HL-60 (cell line): ENCODE measurements around the gene CD207.
"Not testable (repeated sequence)": the region's sequence is repeated elsewhere in the genome, so short reads cannot be mapped to it uniquely, and the experiment has no call there.

Experiments used
- DNase-seq, 2 experiments: peaks; one replicate each; pipeline ENCODE4 v3.0.0-alpha.2; 2010 to 2020; ENCODE audit warnings: low read depth in 1 of 2, low spot score in 1 of 2
- H3K27ac ChIP-seq: fragments of 250-450 bp; sonication (Bioruptor Pico); replicated peaks from 2 replicates; pipeline ENCODE4 v1.5.1; 2020; ENCODE audit warnings: mild to moderate bottlenecking, moderate library complexity
- H3K27me3 ChIP-seq: fragments of 250-450 bp; sonication (Bioruptor Pico); 2 replicates; pipeline ENCODE4 v1.5.1; 2021; ENCODE audit warnings: mild to moderate bottlenecking, moderate library complexity; ENCODE audit not compliant: insufficient read depth, poor library complexity, severe bottlenecking
- H3K4me3 ChIP-seq: replicated peaks from 2 replicates; pipeline ENCODE4 v1.5.1; 2011; ENCODE audit warnings: mild to moderate bottlenecking, control low read depth, low read length; ENCODE audit not compliant: insufficient read depth
- CTCF ChIP-seq: IDR thresholded peaks from one replicate; pipeline ENCODE4 v1.5.1; 2011; ENCODE audit warnings: low read length, control low read depth, inconsistent platforms; ENCODE audit not compliant: insufficient read depth
- GABPA ChIP-seq: IDR thresholded peaks from 2 replicates; pipeline ENCODE4 v1.6.1; 2012; ENCODE audit warnings: low read depth
- POLR2AphosphoS5 ChIP-seq: IDR thresholded peaks from 2 replicates; pipeline ENCODE4 v1.6.1; 2012; ENCODE audit warnings: low read depth
- REST ChIP-seq: IDR thresholded peaks from 2 replicates; pipeline ENCODE4 v1.6.1; 2012; ENCODE audit warnings: low read depth; ENCODE audit not compliant: insufficient replicate concordance
- SPI1 ChIP-seq: IDR thresholded peaks from 2 replicates; pipeline ENCODE4 v1.6.1; 2012; ENCODE audit warnings: low read depth, mild to moderate bottlenecking, borderline replicate concordance

The CD207 gene

GRCh38 chr2:70801607-70802263 is 33.9 kb downstream of the CD207 start:
- Histone ChIP-seq H3K27ac (no peak overlapping the region), H3K27me3 (no peaks in the 10 kb centered on the region), H3K4me3 (no peak overlapping the region)
- no peak for DNase-seq
- TF ChIP-seq CTCF: no peak
- TF ChIP-seq REST: no peak

- no peak for DNase-seq
- H3K27me3 ChIP-seq: no peaks in the 10 kb centered on the region
- no peak overlapping the region for H3K4me3 ChIP-seq
- no peak for TF ChIP-seq SPI1
- no peak for TF ChIP-seq GABPA
- no peak for TF ChIP-seq POLR2AphosphoS5
- TF ChIP-seq CTCF: no peak
- TF ChIP-seq REST: no peak
- no peak overlapping the region for H3K27ac ChIP-seq
These were observed 35.9 kb downstream of the CD207 start for GRCh38 chr2:70799706-70800105.

- not testable (repeated sequence) for H3K4me3 ChIP-seq, H3K27ac ChIP-seq, H3K27me3 ChIP-seq, DNase-seq
These were observed 37.6 kb downstream of the CD207 start for GRCh38 chr2:70797996-70798395.

- DNase-seq: peak in 1 of 2 experiments; percentile 47
- no peak overlapping the region for H3K4me3 ChIP-seq
- H3K27me3 ChIP-seq: no peaks in the 10 kb centered on the region
- TF ChIP-seq SPI1 (no peak), REST (no peak), POLR2AphosphoS5 (no peak), CTCF (no peak), GABPA (no peak)
- H3K27ac ChIP-seq: no peak overlapping the region
These were observed 38.1 kb downstream of the CD207 start for GRCh38 chr2:70797506-70797905.
